Fibroblast of the aortic adventitia (primary cell): ENCODE results near the gene RELL2. TPM values are rescaled to one million over a fixed set of nuclear protein-coding genes. Genes with fewer than 3 reads are reported as not detected.

Experiments used
- DNase-seq: peaks from one replicate; pipeline ENCODE4 v3.0.0-alpha.2; 2010; ENCODE audit warnings: low read depth
- H3K4me3 ChIP-seq: 2 replicates; pipeline ENCODE4 v1.5.1; 2011; ENCODE audit warnings: low read depth, mild to moderate bottlenecking, control low read depth, low read length, moderate library complexity
- total RNA-seq: library from RNA; depleted of rRNA; stranded (reverse); fragments of >200 nt; gene quantifications from 2 replicates; pipeline ENCODE4 v1.2.3, GENCODE V29; 2012; ENCODE audit warnings: low replicate concordance
- TF ChIP-seq, protein P1 (sequence below): IDR thresholded peaks from 2 replicates; pipeline ENCODE4 v1.5.1; 2011; ENCODE audit warnings: mild to moderate bottlenecking, low read length, control low read depth, inconsistent platforms; ENCODE audit not compliant: insufficient read depth

The RELL2 gene
- total RNA-seq, 1 donor: 2.6 TPM

- TF ChIP-seq, protein P1, sequence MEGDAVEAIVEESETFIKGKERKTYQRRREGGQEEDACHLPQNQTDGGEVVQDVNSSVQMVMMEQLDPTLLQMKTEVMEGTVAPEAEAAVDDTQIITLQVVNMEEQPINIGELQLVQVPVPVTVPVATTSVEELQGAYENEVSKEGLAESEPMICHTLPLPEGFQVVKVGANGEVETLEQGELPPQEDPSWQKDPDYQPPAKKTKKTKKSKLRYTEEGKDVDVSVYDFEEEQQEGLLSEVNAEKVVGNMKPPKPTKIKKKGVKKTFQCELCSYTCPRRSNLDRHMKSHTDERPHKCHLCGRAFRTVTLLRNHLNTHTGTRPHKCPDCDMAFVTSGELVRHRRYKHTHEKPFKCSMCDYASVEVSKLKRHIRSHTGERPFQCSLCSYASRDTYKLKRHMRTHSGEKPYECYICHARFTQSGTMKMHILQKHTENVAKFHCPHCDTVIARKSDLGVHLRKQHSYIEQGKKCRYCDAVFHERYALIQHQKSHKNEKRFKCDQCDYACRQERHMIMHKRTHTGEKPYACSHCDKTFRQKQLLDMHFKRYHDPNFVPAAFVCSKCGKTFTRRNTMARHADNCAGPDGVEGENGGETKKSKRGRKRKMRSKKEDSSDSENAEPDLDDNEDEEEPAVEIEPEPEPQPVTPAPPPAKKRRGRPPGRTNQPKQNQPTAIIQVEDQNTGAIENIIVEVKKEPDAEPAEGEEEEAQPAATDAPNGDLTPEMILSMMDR: no peak
- DNase-seq: no peak
- no peak overlapping the region for H3K4me3 ChIP-seq
Measured at GRCh38 chr5:141611289-141611688, 25.5 kb upstream of the RELL2 start.

- DNase-seq: no peak
- no peak overlapping the region for H3K4me3 ChIP-seq
- TF ChIP-seq, protein P1: peak; percentile 1
Measured at GRCh38 chr5:141613344-141613743, 23.5 kb upstream of the RELL2 start.

DNA sequence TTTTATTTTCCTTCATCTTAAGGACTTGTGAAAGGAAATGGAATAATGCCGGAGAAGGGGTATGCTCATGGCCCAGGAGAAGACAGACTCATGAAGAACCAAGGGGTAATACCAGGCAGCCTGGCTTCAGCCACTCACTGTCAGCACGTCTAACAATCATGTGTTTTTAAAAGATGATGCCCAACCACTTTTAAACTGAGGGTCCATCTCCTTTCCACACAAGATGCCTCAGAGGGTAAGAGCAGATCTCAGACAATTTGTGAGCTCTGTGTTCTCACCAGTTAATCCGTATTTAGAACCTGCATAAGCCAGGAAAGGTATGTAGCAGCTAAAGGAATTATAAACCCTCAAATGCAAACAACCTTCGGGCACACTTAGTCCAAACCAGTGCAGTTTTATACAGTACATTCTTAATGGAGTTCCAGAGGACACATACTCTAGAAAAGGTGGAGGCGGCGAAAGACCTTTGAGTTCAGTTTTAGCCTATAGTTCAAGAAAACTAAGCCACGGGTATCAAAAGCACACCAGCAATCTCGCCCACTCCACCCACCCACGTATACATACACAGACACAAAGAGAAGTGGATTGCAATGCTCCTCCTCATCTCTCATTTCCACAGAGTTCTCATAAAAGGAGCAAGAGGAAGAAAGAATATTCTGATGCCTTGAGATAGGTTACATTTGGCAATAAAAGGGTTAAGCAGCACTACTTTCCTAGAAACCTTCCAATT is 20.6 kb upstream of the RELL2 start:
- no peak for DNase-seq
- H3K4me3 ChIP-seq: no peak overlapping the region
- TF ChIP-seq, protein P1: no peak

DNA sequence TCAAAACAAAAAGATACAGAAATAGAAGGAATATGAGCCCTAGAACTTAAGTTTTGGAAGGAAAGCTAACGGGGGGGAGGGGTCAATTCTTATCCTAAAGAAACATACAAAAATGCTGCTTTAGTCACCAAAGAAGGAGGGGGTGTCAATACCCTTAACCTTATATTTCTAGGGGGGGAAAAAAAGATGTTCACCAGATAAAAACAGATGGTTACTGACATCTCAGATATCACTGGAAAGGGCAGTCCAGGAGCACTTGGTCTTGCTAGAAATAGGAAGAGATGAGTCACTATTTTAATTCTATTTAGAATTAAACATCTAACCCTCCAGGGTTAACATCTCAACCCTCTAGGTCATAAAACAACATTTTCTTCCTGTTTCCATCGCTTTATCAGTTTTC is 19.7 kb upstream of the RELL2 start:
- peak; percentile 22 for DNase-seq
- H3K4me3 ChIP-seq: peak overlapping the region; percentile 80
- TF ChIP-seq, protein P1: no peak

DNA sequence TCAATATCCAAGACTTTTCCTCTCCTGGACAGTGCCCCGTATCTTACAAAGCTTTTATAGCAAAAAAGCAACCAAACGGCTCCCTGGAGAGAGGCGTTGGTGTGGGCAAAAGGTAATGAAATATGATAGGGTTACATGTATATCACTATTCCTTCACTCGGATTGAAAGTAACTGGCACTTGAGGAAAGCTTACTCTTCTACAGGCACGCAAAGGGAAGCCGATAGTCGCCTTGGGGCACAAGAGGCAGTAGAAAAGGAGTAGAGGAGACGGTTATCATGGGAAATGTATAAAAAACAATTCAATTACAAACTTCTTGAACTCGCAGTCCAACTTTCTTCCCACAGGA is 19.1 kb upstream of the RELL2 start:
- peak; percentile 22 for DNase-seq
- TF ChIP-seq, protein P1: no peak
- peak overlapping the region; percentile 80 for H3K4me3 ChIP-seq

DNA sequence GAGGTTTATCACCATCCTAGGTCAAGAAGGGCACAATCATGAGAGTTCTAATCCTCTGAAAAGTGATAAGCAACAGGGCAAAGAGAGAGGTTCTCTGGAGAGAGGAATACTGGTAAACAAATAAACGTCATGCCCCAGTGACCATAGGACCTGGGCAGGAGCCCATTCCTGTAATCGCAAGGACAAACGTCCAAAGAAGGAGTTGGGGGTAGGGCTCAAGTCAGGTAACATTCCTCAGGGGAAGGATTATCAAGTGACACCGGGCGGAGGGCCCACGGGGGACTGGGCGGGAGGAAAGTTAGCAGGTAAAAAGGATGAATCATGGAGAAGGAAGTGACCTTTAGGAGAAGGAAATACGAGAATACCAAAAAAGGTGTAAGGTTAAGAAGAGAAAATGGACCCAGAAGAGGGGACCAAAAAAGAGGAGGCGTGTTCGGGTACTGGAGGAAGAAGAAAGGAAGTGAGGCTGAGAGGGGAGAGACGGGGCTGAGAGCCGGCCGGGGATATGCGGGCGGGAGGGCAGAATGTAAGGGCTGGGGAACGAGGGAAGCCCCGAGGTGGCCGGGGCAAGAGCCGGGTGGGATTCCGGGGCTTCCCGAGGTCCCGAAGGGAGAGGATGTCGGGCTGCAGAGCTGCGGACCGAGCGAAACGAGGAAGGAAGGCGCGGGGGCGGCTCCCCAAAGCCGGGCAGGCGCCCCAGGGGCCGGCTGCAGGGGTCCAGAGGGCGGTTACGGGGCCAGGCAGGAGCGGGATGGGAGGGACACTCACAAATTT is 18.6 kb upstream of the RELL2 start:
- TF ChIP-seq, protein P1: no peak
- peak overlapping the region; percentile 80 for H3K4me3 ChIP-seq
- DNase-seq: peak; percentile 21
